SK-N-SH treated with all-trans-retinoic acid at 6 μM for 48 hours (cell line): ENCODE measurements around the gene USH2A.

Experiments used
- PATZ1 ChIP-seq: fragments of 250-450 bp; sonication (Bioruptor Pico); IDR thresholded peaks from 2 replicates; pipeline ENCODE4 v1.8.0; 2020; ENCODE audit warnings: mild to moderate bottlenecking, moderate library complexity, borderline replicate concordance
- TSHZ2 ChIP-seq: fragments of 250-450 bp; sonication (Bioruptor Pico); IDR thresholded peaks from 2 replicates; pipeline ENCODE4 v1.5.0; 2020; ENCODE audit warnings: mild to moderate bottlenecking, moderate library complexity
- ZFP3 ChIP-seq: fragments of 250-450 bp; sonication (Bioruptor Pico); IDR thresholded peaks from 2 replicates; pipeline ENCODE4 v1.5.0; 2020; ENCODE audit warnings: mild to moderate bottlenecking, moderate library complexity
- ZNF8 ChIP-seq: fragments of 450-650 bp; formaldehyde crosslinking; IDR thresholded peaks from 2 replicates; pipeline ENCODE4 v1.5.0; 2020; ENCODE audit warnings: mild to moderate bottlenecking, moderate library complexity

- TF ChIP-seq ZFP3 (CRISPR knock-in tag) (no peak), PATZ1 (CRISPR knock-in tag) (no peak), ZNF8 (no peak), TSHZ2 (CRISPR knock-in tag) (no peak)
These were observed 777.4 kb downstream of the USH2A start for GRCh38 chr1:215645861-215646260.
